ENCODE results near the gene PTCH2.
A peak's percentile ranks its signal among the peaks of the same experiment; 100 is the strongest.
"Not testable (repeated sequence)": the region's sequence is repeated elsewhere in the genome, so short reads cannot be mapped to it uniquely, and the experiment has no call there.

Gene PTCH2

GRCh38 chr1:44842862-44843655 lies at the start of gene PTCH2:
TSS of gene PTCH2 (minus strand) at chr1:44843253. CDS start at chr1:44842932, 321 bp downstream.
- peak; percentile 39 for DNase-seq

GRCh38 chr1:44890007-44890406 lies 47.0 kb upstream of the PTCH2 start:
- no peak for DNase-seq

- no peak for DNase-seq
Measured at GRCh38 chr1:44885406-44885805, 42.4 kb upstream of the PTCH2 start.

GRCh38 chr1:44884746-44885145 lies 41.7 kb upstream of the PTCH2 start:
- DNase-seq = no peak

- DNase-seq = no peak
Measured at GRCh38 chr1:44881011-44881632, 38.1 kb upstream of the PTCH2 start.

- no peak for DNase-seq
Measured at GRCh38 chr1:44874155-44874554, 31.1 kb upstream of the PTCH2 start.

- no peak for DNase-seq
Measured at GRCh38 chr1:44870096-44870495, 27.0 kb upstream of the PTCH2 start.

GRCh38 chr1:44867801-44868200 lies 24.7 kb upstream of the PTCH2 start:
- DNase-seq = no peak

- no peak for DNase-seq
Measured at GRCh38 chr1:44862829-44863401, 19.9 kb upstream of the PTCH2 start.

- DNase-seq = no peak
Measured at GRCh38 chr1:44860891-44861425, 17.9 kb upstream of the PTCH2 start.

GRCh38 chr1:44860331-44860730 lies 17.3 kb upstream of the PTCH2 start:
- no peak for DNase-seq

- DNase-seq = no peak
Measured at GRCh38 chr1:44857446-44857845, 14.4 kb upstream of the PTCH2 start.

GRCh38 chr1:44855742-44856141 lies 12.7 kb upstream of the PTCH2 start:
- no peak for DNase-seq

GRCh38 chr1:44854970-44855369 lies 11.9 kb upstream of the PTCH2 start:
- no peak for DNase-seq

- no peak for DNase-seq
Measured at GRCh38 chr1:44853201-44853600, 10.1 kb upstream of the PTCH2 start.

GRCh38 chr1:44851308-44851707 lies 8.3 kb upstream of the PTCH2 start:
- DNase-seq = no peak

GRCh38 chr1:44849575-44850132 lies 6.6 kb upstream of the PTCH2 start:
- DNase-seq = no peak

GRCh38 chr1:44848456-44849181 lies 5.6 kb upstream of the PTCH2 start:
- no peak for DNase-seq

GRCh38 chr1:44847845-44848244 lies 4.8 kb upstream of the PTCH2 start:
- no peak for DNase-seq

GRCh38 chr1:44846985-44847384 lies 3.9 kb upstream of the PTCH2 start:
- no peak for DNase-seq

GRCh38 chr1:44842486-44842861 lies 579 bp downstream of the PTCH2 start:
- DNase-seq = no peak

GRCh38 chr1:44839576-44839975 lies 3.5 kb downstream of the PTCH2 start:
- no peak for DNase-seq

- DNase-seq = not testable (repeated sequence)
Measured at GRCh38 chr1:44838294-44838693, 4.8 kb downstream of the PTCH2 start.

All from NCI-H2107 (cell line).